GM21423 (cell line): ENCODE data around the gene CNN2.

Experiments
- ATAC-seq: cut with Tn5 transposase; IDR thresholded peaks from one replicate; pipeline ENCODE4 v1.9.1; 2021; ENCODE audit warnings: mild to moderate bottlenecking, moderate library complexity; ENCODE audit not compliant: unreplicated experiment

The CNN2 gene

DNA sequence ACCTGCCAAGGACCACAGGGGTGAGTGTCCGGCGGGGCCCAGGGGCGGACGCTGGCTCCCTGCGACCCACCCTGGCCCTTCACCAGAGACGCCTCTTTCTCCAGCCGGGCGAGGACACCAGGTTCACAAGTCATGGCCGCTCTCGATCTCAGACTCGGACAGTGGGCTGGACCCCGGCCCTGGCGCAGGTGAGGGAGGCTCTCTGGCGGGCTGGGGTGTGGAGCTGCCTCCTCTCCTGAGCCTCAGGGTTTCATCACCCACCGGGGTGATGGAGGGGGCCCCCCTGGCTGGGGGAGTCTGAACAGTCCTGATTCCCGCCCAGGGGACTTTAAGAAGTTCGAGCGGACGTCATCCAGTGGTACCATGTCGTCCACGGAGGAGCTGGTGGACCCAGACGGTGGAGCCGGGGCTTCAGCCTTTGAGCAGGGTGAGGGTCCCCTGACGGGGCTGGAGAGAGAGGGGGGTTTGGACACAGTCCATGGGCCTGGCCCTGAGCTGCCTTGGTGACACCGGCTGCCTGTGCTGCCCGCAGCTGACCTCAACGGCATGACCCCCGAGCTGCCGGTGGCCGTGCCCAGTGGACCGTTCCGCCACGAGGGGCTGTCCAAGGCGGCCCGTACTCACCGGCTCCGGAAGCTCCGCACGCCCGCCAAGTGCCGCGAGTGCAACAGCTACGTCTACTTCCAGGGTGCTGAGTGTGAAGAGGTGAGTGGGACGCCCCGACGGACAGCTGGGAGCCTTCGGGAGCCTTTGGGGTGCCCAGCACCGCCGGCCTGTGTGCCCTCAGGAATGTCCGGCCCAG, 54.2 kb downstream of the CNN2 start:
- ATAC-seq: no peak

DNA sequence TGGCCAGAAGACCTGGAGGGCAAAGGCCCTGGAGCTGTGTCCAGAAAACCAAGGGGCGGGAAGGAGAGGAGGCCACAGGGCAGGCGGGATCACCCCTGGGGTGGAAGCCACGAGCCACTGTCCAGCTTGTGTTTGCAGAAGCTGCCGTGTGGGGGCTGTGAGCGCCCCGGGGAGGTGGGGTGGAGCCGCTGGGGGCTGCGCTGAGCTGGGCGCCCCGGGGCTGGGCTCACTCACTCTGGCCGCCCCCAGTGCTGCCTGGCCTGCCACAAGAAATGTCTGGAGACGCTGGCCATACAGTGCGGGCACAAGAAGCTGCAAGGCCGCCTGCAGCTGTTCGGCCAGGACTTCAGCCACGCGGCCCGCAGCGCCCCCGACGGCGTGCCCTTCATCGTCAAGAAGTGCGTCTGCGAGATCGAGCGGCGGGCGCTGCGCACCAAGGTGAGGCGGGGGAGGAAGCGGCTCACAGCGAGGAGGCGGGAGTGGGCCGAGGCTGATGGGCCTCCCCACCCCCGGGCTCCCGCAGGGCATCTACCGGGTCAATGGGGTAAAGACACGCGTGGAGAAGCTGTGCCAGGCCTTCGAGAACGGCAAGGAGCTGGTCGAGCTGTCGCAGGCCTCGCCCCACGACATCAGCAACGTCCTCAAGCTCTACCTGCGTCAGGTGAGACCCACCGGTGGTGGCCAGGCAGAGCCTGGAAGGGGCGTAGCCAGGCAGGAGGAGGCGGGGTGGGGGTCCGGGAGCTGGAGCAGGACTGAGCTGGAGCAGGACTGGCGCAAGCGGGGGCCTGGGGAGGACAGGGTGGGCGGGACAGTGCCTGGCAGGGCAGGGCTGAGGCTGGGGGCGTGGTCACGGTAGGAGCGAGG, 55.1 kb downstream of the CNN2 start:
- no peak for ATAC-seq

DNA sequence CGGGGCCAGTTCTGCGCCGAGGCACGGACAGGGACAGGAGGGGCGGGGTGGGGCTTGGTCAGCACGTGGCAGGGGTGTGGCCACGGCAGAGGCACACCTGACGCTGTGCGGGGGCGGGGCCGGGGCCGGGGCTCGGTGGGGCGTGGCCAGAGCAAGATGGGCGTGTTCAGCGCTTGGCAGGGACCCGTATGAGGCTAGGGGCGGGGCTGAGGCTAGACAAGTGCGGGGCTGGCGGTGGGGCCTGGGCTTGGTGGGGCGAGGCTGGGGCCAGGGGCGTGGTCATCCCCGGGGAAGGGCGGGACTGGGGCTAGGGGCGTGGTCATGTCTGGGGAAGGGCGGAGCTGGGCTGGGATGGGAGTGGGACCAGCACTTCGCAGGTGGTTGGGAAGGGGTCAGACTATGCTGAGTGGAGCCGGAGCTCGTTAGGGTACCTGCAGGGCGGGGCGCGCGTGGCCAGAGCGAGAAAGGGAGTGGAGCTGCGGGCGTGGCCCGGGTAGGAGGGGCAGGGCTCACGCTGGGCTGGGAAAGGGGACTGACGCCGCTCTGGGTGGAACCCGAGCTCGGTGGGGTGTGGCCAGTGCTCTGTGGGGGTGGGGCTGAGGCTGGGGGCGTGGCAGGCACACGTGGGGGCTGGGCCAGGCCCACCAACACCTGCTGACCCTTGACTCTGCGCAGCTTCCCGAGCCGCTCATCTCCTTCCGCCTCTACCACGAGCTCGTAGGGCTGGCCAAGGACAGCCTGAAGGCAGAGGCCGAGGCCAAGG, 55.9 kb downstream of the CNN2 start:
- ATAC-seq: no peak

GRCh38 chr19:1082928-1083816, 56.8 kb downstream of the CNN2 start:
- no peak for ATAC-seq

DNA sequence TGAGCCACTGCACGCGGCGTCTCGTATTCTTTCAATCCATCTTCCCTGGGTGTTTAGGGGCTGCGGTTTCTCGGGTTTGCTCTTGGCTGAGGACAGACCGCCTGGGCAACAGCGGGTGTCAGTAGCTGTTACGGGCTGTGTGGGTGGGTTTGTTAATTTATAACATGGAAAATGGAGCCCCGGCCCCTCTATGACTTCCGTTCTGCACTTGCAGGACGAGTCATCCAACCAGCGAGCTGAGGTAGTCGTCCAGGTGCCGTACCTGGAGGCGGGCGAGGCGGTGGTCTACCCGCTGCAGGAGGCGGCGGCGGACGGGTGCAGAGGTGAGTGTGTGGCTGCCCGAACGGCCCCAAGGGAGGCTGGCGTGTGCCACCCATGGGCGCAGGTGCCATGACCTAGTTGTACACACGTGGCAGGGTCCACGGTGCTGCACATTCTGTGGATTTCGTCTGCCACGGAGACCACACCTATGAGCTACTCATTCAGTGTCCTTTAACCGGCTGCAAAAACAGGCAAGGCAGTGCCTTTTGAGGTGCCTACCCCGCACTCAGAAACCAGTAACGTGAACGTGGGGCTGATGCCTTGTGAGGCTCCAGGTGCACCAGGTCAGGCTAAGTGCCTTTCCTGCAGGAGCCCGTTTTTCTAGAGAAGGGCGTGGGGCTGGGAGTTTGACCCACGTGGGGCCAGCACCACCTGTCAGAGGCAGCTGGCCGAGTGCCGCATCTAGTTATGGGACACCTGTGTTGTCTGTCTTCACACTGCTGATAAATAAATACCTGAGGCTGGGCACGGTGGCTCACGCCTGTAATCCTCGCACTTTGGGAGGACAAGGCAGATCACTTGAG, 57.8 kb downstream of the CNN2 start:
- ATAC-seq: no peak

DNA sequence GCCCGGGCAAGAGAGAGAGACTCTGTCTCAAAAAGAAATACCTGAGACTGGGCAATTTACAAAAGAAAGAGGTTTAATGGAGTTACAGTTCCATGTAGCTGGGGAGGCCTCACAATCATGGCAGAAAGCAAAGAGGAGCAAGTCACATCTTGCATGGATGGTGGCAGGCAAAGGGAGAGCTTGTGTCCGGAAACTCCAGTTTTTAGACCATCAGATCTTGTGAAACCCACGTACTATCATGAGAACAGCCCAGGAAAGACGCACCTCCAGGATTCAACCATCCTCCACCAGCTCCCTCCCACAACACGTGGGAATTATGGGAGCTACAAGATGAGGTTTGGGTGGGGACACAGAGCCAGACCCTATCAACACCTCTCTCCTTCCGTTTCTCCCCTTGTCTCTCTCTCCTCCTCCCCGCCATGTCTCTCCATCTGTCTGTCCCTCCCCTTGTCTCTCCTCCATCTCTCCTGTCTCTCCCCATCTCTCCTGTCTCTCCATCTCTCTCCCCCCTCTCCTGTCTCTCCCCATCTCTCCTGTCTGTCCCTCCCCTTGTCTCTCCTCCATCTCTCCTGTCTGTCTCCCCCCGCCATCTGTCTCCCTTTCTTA, 58.7 kb downstream of the CNN2 start:
- no peak for ATAC-seq

- ATAC-seq: no peak
These were observed 59.5 kb downstream of the CNN2 start for GRCh38 chr19:1085676-1086442.

DNA sequence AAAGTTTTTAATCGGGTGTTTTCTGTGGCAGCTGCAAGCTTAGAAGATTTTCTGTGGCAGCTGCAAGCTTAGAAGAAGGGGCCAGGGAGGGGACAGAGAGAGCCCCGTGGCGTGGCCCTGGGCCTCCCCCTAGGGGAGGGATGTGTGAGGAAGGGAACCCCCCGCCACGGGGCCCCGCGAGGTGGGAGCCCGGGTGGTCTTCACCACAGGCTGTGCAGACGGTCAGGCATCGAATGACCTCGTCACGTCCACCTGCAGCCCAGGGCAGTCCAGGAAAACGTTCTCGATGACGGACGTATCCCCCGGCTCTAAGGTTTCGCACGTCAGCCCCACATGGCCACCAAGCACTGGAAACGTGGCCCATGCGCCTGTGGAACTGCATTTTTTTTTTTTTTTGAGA, 60.2 kb downstream of the CNN2 start:
- no peak for ATAC-seq

GRCh38 chr19:1087813-1088415, 61.5 kb downstream of the CNN2 start:
- no peak for ATAC-seq

GRCh38 chr19:1088416-1089010, 62.1 kb downstream of the CNN2 start:
- no peak for ATAC-seq
